Measurements from ENCODE around the gene PPARD. TPM values are rescaled to one million over a fixed set of nuclear protein-coding genes. Genes with fewer than 3 reads are reported as not detected.

The PPARD gene
- total and polyA plus RNA-seq, 10 donors: 9.4 to 37.4 (median 30.2) TPM

DNA sequence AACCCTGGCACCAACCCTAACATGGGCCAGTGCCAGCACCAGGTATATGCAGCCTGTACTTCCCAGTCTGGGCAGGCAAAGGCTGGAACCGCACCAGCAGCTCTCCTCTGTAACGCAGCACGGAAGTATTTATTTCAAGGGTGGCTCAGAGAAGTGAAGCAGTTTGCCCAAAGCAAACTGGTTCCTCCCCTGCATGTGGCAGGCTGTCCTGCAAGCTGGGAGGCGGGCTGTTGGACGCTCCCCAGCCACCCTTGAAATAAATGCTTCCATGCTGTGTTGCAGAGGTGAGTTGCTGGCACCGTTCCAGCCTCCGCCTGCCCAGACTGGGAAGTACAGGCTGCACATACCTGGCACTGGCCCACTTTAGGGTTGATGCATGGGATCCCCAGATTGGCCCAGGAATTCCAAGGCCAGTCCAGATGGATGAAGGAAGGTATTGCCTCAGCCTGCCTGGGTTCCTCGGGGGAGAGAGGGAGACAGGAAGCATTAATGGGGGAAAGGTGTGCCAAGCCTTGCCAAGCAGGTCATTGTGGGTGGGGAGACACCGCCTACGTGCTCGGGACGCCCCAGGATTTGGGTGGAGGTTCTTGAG lies 49.8 kb downstream of the PPARD start:
- Histone ChIP-seq H3K4me3 (no peak overlapping the region), H3K27ac (peak overlapping the region in 2 of 8 donors; percentile 54 to 60), H3K4me1 (peaks cover 10 to 65% (median 26%) of the 10 kb centered on the region in 6 donors), H3K27me3 (replicated peaks in 1 of 7) (no peaks in the 10 kb centered on the region), H3K9me3 (no peaks in the 10 kb centered on the region), H3K36me3 (peaks cover 0 to 7% (median 0%) of the 10 kb centered on the region in 6 donors)
- intact Hi-C loops (cut with DNase I; ENCODE audit: low total_unique reads): no loop called here
- DNase-seq: no peak
- TF ChIP-seq POLR2AphosphoS5 (IDR thresholded peaks at IDR 0.05) (no peak), POLR2A (IDR thresholded peaks at IDR 0.05) (no peak)
- TF ChIP-seq, protein P1, sequence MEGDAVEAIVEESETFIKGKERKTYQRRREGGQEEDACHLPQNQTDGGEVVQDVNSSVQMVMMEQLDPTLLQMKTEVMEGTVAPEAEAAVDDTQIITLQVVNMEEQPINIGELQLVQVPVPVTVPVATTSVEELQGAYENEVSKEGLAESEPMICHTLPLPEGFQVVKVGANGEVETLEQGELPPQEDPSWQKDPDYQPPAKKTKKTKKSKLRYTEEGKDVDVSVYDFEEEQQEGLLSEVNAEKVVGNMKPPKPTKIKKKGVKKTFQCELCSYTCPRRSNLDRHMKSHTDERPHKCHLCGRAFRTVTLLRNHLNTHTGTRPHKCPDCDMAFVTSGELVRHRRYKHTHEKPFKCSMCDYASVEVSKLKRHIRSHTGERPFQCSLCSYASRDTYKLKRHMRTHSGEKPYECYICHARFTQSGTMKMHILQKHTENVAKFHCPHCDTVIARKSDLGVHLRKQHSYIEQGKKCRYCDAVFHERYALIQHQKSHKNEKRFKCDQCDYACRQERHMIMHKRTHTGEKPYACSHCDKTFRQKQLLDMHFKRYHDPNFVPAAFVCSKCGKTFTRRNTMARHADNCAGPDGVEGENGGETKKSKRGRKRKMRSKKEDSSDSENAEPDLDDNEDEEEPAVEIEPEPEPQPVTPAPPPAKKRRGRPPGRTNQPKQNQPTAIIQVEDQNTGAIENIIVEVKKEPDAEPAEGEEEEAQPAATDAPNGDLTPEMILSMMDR (IDR thresholded peaks at IDR 0.05 in 8 of 11, conservative IDR thresholded peaks at IDR 0.05 in 3 of 11): no peak
- WGBS, 5 donors: 83 to 92% (median 89%) methylated on average over 9 to 12 of the region's 12 CpGs

DNA sequence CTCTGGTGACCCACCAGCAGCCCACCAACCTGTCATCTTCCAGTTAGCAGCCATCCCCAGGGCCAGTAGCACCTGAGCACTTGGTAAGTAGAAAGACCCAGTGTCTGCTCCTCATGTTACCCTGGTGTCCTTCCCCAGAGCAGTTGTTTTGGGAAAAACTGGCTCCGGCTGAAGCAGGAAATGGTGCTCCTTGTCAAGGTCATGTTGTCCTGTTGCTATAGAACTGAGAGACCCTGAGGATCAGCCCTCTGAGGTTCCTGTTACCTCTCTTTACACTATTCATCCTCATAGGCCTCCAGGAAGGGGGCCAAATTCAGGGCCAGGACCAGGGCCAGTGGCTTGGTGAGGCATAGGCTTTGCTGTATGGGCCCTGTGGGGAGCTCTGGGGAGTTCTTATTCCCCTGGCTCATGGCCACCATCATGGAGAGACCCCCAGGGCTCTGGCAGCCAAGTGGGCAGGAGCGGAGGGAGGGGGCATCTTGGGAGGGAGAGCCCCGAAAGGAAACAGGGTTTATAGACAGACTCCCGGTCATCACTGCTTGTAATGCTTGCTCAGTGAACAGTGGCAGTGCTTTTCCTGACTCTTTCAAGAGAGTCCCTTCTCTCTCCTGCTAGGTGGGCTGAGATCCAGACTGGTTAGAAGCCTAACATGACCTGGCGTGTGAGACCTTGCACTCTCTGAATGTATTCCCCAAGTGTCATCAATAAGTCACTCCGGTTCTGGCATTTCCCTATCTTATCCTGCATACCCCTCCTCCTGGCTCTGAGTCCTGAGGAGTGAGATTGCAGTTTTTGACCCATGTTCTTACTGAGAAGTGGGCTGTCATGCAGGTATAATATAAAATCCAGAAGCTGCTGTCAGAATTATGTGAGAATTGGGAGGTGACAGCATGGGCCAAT lies 50.7 kb downstream of the PPARD start:
- H3K4me3 ChIP-seq: no peak overlapping the region
- no peak for DNase-seq
- peaks cover 0 to 11% (median 0%) of the 10 kb centered on the region in 6 donors for H3K36me3 ChIP-seq
- H3K9me3 ChIP-seq: no peaks in the 10 kb centered on the region
- peaks cover 10 to 58% (median 25%) of the 10 kb centered on the region in 6 donors for H3K4me1 ChIP-seq
- TF ChIP-seq POLR2A (IDR thresholded peaks at IDR 0.05) (no peak), POLR2AphosphoS5 (IDR thresholded peaks at IDR 0.05) (no peak)
- TF ChIP-seq, protein P1 (IDR thresholded peaks at IDR 0.05 in 8 of 11, conservative IDR thresholded peaks at IDR 0.05 in 3 of 11): no peak
- peak overlapping the region in 4 of 8 donors; percentile 41 to 60 (median 52) for H3K27ac ChIP-seq
- 66 to 81% (median 70%) methylated on average over 4 to 6 of the region's 6 CpGs for WGBS, 5 donors
- H3K27me3 ChIP-seq (replicated peaks in 1 of 7): no peaks in the 10 kb centered on the region
- intact Hi-C loops (cut with DNase I; ENCODE audit: low total_unique reads): no loop called here

DNA sequence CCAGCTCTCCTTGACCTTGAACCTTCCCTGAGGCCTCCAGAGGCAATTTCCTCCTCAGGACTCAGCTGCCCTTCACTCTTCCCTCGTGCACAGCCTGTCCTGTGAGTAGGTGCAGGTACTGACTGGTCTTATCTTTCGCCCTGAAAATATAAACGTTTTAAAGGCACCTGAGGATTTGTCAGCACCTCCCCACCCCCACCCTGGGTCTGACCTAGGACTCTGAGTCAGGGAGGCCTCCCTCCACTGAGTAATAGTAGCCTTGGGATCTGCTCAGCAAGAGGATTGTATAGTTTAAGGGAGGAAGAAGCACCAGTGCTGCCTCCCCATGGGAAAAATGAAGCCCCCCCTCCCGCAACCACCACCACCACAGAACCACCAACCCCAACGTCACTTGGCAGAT lies 54.6 kb downstream of the PPARD start:
- H3K27ac ChIP-seq: no peak overlapping the region
- TF ChIP-seq POLR2AphosphoS5 (IDR thresholded peaks at IDR 0.05) (no peak), POLR2A (IDR thresholded peaks at IDR 0.05) (no peak)
- TF ChIP-seq, protein P1 (IDR thresholded peaks at IDR 0.05 in 8 of 11, conservative IDR thresholded peaks at IDR 0.05 in 3 of 11): no peak
- H3K4me3 ChIP-seq: no peak overlapping the region
- H3K4me1 ChIP-seq: peaks cover 10 to 34% (median 22%) of the 10 kb centered on the region in 6 donors
- no peaks in the 10 kb centered on the region for H3K27me3 ChIP-seq (replicated peaks in 1 of 7)
- 69 to 80% (median 75%) methylated on average over 5 of the region's 5 CpGs for WGBS, 5 donors
- H3K9me3 ChIP-seq: no peaks in the 10 kb centered on the region
- peaks cover 0 to 19% (median 0%) of the 10 kb centered on the region in 6 donors for H3K36me3 ChIP-seq
- no peak for DNase-seq
- intact Hi-C loops (cut with DNase I; ENCODE audit: low total_unique reads): no loop called here

Data from spleen (tissue), 11 donors.